ENCODE results near the gene NDUFAB1. TPM values are rescaled to one million over a fixed set of nuclear protein-coding genes. Genes with fewer than 3 reads are reported as not detected.

Gene NDUFAB1
- total and polyA plus RNA-seq, 2 of the 13 experiments (the other 11 are each of a cell fraction or from before 2014, with no cell fraction given): 221 to 601 TPM

DNA sequence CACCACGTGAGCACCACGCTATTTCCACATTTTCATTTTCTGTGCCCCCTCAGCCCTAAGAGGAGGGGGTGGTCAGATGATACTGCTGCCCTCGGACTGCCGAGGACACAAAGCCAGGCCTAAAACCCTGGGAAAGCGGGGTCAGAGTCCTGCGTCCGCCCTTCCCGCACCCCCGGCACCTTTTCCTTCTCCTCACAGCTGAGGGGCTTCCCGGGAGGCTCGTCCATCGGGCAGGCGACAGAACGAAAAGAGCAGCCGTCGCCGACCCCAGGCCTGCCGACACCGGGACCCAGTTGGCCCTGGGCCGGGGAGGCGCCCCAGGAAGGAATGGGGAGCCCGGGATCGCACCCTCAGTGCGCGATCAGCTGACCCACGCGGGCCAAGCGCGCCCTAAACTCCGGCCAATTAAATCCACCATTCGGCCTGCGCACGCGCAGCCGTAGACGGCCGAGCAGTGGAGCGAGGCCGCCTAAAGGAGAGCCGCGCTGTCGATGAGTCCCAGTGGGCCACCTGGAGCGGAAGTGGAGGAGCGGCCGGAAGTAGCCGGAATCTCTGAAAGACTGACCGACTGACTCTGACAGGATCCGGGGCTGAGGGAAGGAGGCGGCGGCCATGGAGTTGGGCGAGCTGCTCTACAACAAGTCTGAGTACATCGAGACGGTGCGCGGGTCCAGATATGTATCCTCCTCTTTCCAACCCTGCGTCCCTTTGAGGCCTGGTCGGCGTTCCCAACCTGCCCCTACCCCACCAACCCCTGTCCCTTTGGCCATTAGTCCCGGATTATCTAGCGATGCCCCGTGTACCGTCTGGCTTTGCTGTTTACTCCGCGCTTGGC lies 45.0 kb upstream of the NDUFAB1 start, which contains the start of the genes DCTN5 and PALB2 (continued):
- no peak for TF ChIP-seq ZNF562 (CRISPR knock-in tag; IDR thresholded peaks at IDR 0.05; ENCODE audit: borderline replicate concordance)
- peak; percentile 78; the same call in 1 of the 2 replicates for TF ChIP-seq ZNF263 (CRISPR knock-in tag; IDR thresholded peaks at IDR 0.05)
- TF ChIP-seq PREB (CRISPR knock-in tag; IDR thresholded peaks at IDR 0.05): peak; percentile 81; the same call in 1 of the 2 replicates
- peak; percentile 97 for TF ChIP-seq ZNF761 (CRISPR knock-in tag; conservative IDR thresholded peaks at IDR 0.05)
- TF ChIP-seq ZNF7 (CRISPR knock-in tag; IDR thresholded peaks at IDR 0.05): peak; percentile 30; the same call in 1 of the 2 replicates
- TF ChIP-seq, protein P1, sequence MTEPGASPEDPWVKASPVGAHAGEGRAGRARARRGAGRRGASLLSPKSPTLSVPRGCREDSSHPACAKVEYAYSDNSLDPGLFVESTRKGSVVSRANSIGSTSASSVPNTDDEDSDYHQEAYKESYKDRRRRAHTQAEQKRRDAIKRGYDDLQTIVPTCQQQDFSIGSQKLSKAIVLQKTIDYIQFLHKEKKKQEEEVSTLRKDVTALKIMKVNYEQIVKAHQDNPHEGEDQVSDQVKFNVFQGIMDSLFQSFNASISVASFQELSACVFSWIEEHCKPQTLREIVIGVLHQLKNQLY (CRISPR knock-in tag; IDR thresholded peaks at IDR 0.05): no peak
- TF ChIP-seq ZFP36L1 (CRISPR knock-in tag; IDR thresholded peaks at IDR 0.05): peak; percentile 91
- no peak for TF ChIP-seq NFIC (IDR thresholded peaks at IDR 0.05; ENCODE audit: low read length)
- TF ChIP-seq SETDB1 (CRISPR knock-in tag; IDR thresholded peaks at IDR 0.05; ENCODE audit: borderline replicate concordance): 0 out of 2 replicates have a peak, but pooled peaks have one; percentile 80
- TF ChIP-seq SAP130 (CRISPR knock-in tag; IDR thresholded peaks at IDR 0.05; ENCODE audit: low read depth): peak; percentile 97
- peak; percentile 74; the same call in 1 of the 2 replicates for TF ChIP-seq ZNF737 (CRISPR knock-in tag; IDR thresholded peaks at IDR 0.05; ENCODE audit: borderline replicate concordance)
- TF ChIP-seq RELA (CRISPR knock-in tag; IDR thresholded peaks at IDR 0.05): no peak; the same call in 1 of the 2 replicates
- TF ChIP-seq RARA (CRISPR knock-in tag; IDR thresholded peaks at IDR 0.05): peak; percentile 5; the same call in 1 of the 2 replicates
- peak; percentile 73; the same call in 1 of the 2 replicates for TF ChIP-seq BCL3 (CRISPR knock-in tag; IDR thresholded peaks at IDR 0.05)
- TF ChIP-seq ZNF274 (CRISPR knock-in tag; IDR thresholded peaks at IDR 0.05): peak; percentile 98
- peak; percentile 99 for TF ChIP-seq GATAD1 (CRISPR knock-in tag; IDR thresholded peaks at IDR 0.05)
- no peak; the same call in 1 of the 2 replicates for TF ChIP-seq ZFP41 (CRISPR knock-in tag; IDR thresholded peaks at IDR 0.05; ENCODE audit: borderline replicate concordance)
- TF ChIP-seq, protein P2, sequence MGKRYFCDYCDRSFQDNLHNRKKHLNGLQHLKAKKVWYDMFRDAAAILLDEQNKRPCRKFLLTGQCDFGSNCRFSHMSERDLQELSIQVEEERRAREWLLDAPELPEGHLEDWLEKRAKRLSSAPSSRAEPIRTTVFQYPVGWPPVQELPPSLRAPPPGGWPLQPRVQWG (CRISPR knock-in tag; IDR thresholded peaks at IDR 0.05; ENCODE audit: borderline replicate concordance, low read depth): no peak
- TF ChIP-seq HNRNPL (IDR thresholded peaks at IDR 0.05; ENCODE audit: low read depth, low read length): peak; percentile 51; the same call in 1 of the 2 replicates
- no peak for TF ChIP-seq SYNCRIP (IDR thresholded peaks at IDR 0.05; ENCODE audit: insufficient read depth, low read depth, low read length)
- peak; percentile 98 for TF ChIP-seq GABPB1 (CRISPR knock-in tag; IDR thresholded peaks at IDR 0.05)
- TF ChIP-seq ZEB1 (IDR thresholded peaks at IDR 0.05; ENCODE audit: insufficient replicate concordance, low read depth): peak; percentile 54
- TF ChIP-seq, protein P3, sequence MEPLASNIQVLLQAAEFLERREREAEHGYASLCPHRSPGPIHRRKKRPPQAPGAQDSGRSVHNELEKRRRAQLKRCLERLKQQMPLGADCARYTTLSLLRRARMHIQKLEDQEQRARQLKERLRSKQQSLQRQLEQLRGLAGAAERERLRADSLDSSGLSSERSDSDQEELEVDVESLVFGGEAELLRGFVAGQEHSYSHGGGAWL (CRISPR knock-in tag; IDR thresholded peaks at IDR 0.05): peak; percentile 96
- peak; percentile 95 for TF ChIP-seq ASH2L (IDR thresholded peaks at IDR 0.05; ENCODE audit: insufficient read length, low read depth, low read length)

All from HepG2 (cell line).